ENCODE measurements around the gene HDAC10.

HDAC10 gene

GRCh38 chr22:50267591-50268390 lies 16.7 kb upstream of the HDAC10 start:
- no peak for DNase-seq (ENCODE audit: extremely low read depth, low read depth)

GRCh38 chr22:50266994-50267393 lies 15.9 kb upstream of the HDAC10 start:
- DNase-seq (ENCODE audit: extremely low read depth, low read depth) = no peak
- TF ChIP-seq CTCF (IDR thresholded peaks at IDR 0.05; ENCODE audit: low read depth, low read length) = no peak

More at GRCh38 chr22:50267591-50268390, 16.7 kb upstream of the HDAC10 start:
- TF ChIP-seq CTCF (IDR thresholded peaks at IDR 0.05; ENCODE audit: low read depth, low read length) = peak; percentile 10

- no peak for TF ChIP-seq CTCF (IDR thresholded peaks at IDR 0.05; ENCODE audit: low read depth, low read length)
- DNase-seq (ENCODE audit: extremely low read depth, low read depth) = no peak
Measured at GRCh38 chr22:50264946-50265669, 14.0 kb upstream of the HDAC10 start.

- TF ChIP-seq CTCF (IDR thresholded peaks at IDR 0.05; ENCODE audit: low read depth, low read length) = no peak
- no peak for DNase-seq (ENCODE audit: extremely low read depth, low read depth)
Measured at GRCh38 chr22:50264104-50264745, 13.2 kb upstream of the HDAC10 start.

- no peak for DNase-seq (ENCODE audit: extremely low read depth, low read depth)
- no peak for TF ChIP-seq CTCF (IDR thresholded peaks at IDR 0.05; ENCODE audit: low read depth, low read length)
Measured at GRCh38 chr22:50262973-50263617, 12.0 kb upstream of the HDAC10 start.

- no peak for DNase-seq (ENCODE audit: extremely low read depth, low read depth)
- no peak for TF ChIP-seq CTCF (IDR thresholded peaks at IDR 0.05; ENCODE audit: low read depth, low read length)
Measured at GRCh38 chr22:50262460-50262911, 11.4 kb upstream of the HDAC10 start.

Data from AG09319 (cell line).